Activated naive CD4-positive, alpha-beta T cell treated with anti-CD3 and anti-CD28 coated beads, Interleukin-2, amount 50 U/mL, for 16 hours (primary cell): ENCODE measurements around the gene CABP1.
A peak's percentile ranks its signal among the peaks of the same experiment; 100 is the strongest.

Experiments
- DNase-seq: peaks from one replicate; pipeline ENCODE4 v3.0.0-alpha.2; 2020

The CABP1 gene

GRCh38 chr12:120631097-120631496 is 9.3 kb upstream of the CABP1 start:
- no peak for DNase-seq

GRCh38 chr12:120640861-120641833 is 721 bp downstream of the CABP1 start:
- DNase-seq: peak; percentile 59

GRCh38 chr12:120642121-120642520 is 1.7 kb downstream of the CABP1 start:
- no peak for DNase-seq

- no peak for DNase-seq
Measured at GRCh38 chr12:120642826-120643225, 2.4 kb downstream of the CABP1 start.

- DNase-seq: no peak
Measured at GRCh38 chr12:120643574-120643973, 3.1 kb downstream of the CABP1 start.

GRCh38 chr12:120646044-120646443 is 5.6 kb downstream of the CABP1 start:
- DNase-seq: no peak

GRCh38 chr12:120647375-120647755 is 6.9 kb downstream of the CABP1 start:
- no peak for DNase-seq

GRCh38 chr12:120649442-120650232 is 9.2 kb downstream of the CABP1 start:
- no peak for DNase-seq

- no peak for DNase-seq
Measured at GRCh38 chr12:120650233-120650690, 9.8 kb downstream of the CABP1 start.

- no peak for DNase-seq
Measured at GRCh38 chr12:120651821-120652220, 11.4 kb downstream of the CABP1 start.

- no peak for DNase-seq
Measured at GRCh38 chr12:120652656-120653435, 12.4 kb downstream of the CABP1 start.

GRCh38 chr12:120653611-120654010 is 13.2 kb downstream of the CABP1 start:
- DNase-seq: no peak

- DNase-seq: no peak
Measured at GRCh38 chr12:120654656-120655055, 14.2 kb downstream of the CABP1 start.

- DNase-seq: no peak
Measured at GRCh38 chr12:120656008-120656407, 15.6 kb downstream of the CABP1 start.

GRCh38 chr12:120658286-120659150 is 18.1 kb downstream of the CABP1 start:
- no peak for DNase-seq

GRCh38 chr12:120659151-120659525 is 18.7 kb downstream of the CABP1 start:
- DNase-seq: no peak

GRCh38 chr12:120661432-120661831 is 21.0 kb downstream of the CABP1 start:
- DNase-seq: no peak

GRCh38 chr12:120662879-120663278 is 22.5 kb downstream of the CABP1 start:
- no peak for DNase-seq

GRCh38 chr12:120663741-120664140 is 23.3 kb downstream of the CABP1 start:
- DNase-seq: no peak

GRCh38 chr12:120666571-120667390 is 26.4 kb downstream of the CABP1 start:
- DNase-seq: no peak
